Measurements from ENCODE around the gene IQGAP1. TPM values are rescaled to one million over a fixed set of nuclear protein-coding genes. Genes with fewer than 3 reads are reported as not detected.

The IQGAP1 gene
- total RNA-seq, 1 experiment from 2014 or later, result 72.4 TPM

DNA sequence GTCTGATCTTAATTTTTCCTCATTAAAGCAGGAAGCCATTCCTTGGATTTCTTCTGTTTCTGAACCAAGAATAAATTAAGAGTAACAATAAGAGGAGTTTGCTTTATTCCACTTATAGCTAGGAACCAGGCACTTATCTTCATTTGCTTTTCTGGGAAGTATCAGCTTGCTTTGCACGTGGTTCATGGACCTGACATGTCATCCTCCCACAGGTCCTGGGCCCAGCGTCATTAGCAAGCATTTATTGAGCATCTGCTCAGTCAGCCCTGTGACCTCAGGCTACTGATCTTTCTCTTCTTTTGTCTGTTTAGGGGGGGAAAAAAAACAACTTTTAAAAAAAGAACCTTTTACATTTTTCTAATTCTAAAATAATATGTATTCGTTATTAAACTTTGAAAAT lies 107.0 kb downstream of the IQGAP1 start:
- no peak overlapping the region for H3K4ac ChIP-seq (ENCODE audit: low read depth, low read length)
- H4K20me1 ChIP-seq (ENCODE audit: control insufficient read depth, insufficient read depth, insufficient read length), result no peaks in the 10 kb centered on the region
- H2BK120ac ChIP-seq (ENCODE audit: low read depth, low read length, poor library complexity, severe bottlenecking), result no peak overlapping the region
- H3K27me3 ChIP-seq (ENCODE audit: insufficient read depth, low read length), result no peaks in the 10 kb centered on the region
- WGBS (ENCODE audit: extremely low coverage, insufficient read length, low lambda C conversion rate), result no CpG with 5 or more reads among the region's 3 CpGs
- H4K5ac ChIP-seq (ENCODE audit: insufficient read length, low read depth, low read length), result no peak overlapping the region
- H2AFZ ChIP-seq (ENCODE audit: low read length), result no peak overlapping the region
- no peak overlapping the region for H4K8ac ChIP-seq (replicated peaks; ENCODE audit: insufficient read length, low read depth, low read length)
- no peaks in the 10 kb centered on the region for H3K9me3 Mint-ChIP-seq
- no peak overlapping the region for H3K14ac ChIP-seq (ENCODE audit: insufficient read depth, low read length)
- H3K27ac Mint-ChIP-seq, result no peak overlapping the region
- no peak overlapping the region for H2BK5ac ChIP-seq (ENCODE audit: insufficient read length, low read length)
- H3K79me2 ChIP-seq (ENCODE audit: insufficient read depth, low read length), result no peaks in the 10 kb centered on the region
- no peak overlapping the region for H3K23ac ChIP-seq (ENCODE audit: insufficient read length, low read depth, low read length)
- H3K4me1 ChIP-seq (ENCODE audit: insufficient read depth, low read length), result no peaks in the 10 kb centered on the region
- no peak overlapping the region for H3K18ac ChIP-seq (ENCODE audit: insufficient read length, low read depth, low read length)
- H3K79me1 ChIP-seq (ENCODE audit: insufficient read depth, low read depth, low read length, poor library complexity, severe bottlenecking), result no peaks in the 10 kb centered on the region
- no peaks in the 10 kb centered on the region for H3K27me3 Mint-ChIP-seq (ENCODE audit: low read depth)
- H2AK5ac ChIP-seq (ENCODE audit: insufficient read length, low read length), result no peak overlapping the region
- no peak overlapping the region for H3K27ac ChIP-seq (ENCODE audit: insufficient read length, low read depth, low read length)
- DNase-seq, result no peak
- no peaks in the 10 kb centered on the region for H3K23me2 ChIP-seq (ENCODE audit: insufficient read length, low read depth, low read length, poor library complexity, severe bottlenecking)
- H3K36me3 Mint-ChIP-seq (ENCODE audit: insufficient read depth in 1 of 3, low read depth in 3 of 3), result peaks cover 20 to 69% (median 68%) of the 10 kb centered on the region in 3 experiments
- H3K56ac ChIP-seq (ENCODE audit: insufficient read length, low read depth, low read length), result no peak overlapping the region
- no peak overlapping the region for H2BK12ac ChIP-seq (ENCODE audit: insufficient read length, low read depth, low read length)
- H2BK15ac ChIP-seq (ENCODE audit: low read depth, low read length), result no peak overlapping the region
- no peak overlapping the region for H3K9ac ChIP-seq (ENCODE audit: extremely low read depth, insufficient read length, low read length)
- H4K91ac ChIP-seq (ENCODE audit: insufficient read length, low read depth, low read length), result no peak overlapping the region
- no peak overlapping the region for H2BK20ac ChIP-seq (ENCODE audit: low read depth, low read length, poor library complexity, severe bottlenecking)
- no peaks in the 10 kb centered on the region for H3K9me3 ChIP-seq (ENCODE audit: control insufficient read depth, low read depth, low read length)
- H3K4me1 Mint-ChIP-seq, result no peaks in the 10 kb centered on the region
- TF ChIP-seq, protein P1, sequence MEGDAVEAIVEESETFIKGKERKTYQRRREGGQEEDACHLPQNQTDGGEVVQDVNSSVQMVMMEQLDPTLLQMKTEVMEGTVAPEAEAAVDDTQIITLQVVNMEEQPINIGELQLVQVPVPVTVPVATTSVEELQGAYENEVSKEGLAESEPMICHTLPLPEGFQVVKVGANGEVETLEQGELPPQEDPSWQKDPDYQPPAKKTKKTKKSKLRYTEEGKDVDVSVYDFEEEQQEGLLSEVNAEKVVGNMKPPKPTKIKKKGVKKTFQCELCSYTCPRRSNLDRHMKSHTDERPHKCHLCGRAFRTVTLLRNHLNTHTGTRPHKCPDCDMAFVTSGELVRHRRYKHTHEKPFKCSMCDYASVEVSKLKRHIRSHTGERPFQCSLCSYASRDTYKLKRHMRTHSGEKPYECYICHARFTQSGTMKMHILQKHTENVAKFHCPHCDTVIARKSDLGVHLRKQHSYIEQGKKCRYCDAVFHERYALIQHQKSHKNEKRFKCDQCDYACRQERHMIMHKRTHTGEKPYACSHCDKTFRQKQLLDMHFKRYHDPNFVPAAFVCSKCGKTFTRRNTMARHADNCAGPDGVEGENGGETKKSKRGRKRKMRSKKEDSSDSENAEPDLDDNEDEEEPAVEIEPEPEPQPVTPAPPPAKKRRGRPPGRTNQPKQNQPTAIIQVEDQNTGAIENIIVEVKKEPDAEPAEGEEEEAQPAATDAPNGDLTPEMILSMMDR (conservative IDR thresholded peaks at IDR 0.05), result no peak
- no peak overlapping the region for H3K4me3 Mint-ChIP-seq
- H3K4me2 ChIP-seq (ENCODE audit: insufficient read depth, insufficient read length, low read length), result no peak overlapping the region
- no peak overlapping the region for H3T11ph ChIP-seq (ENCODE audit: low read length)

All from H9 (cell line).